ENCODE results near the gene NOTUM. TPM values are rescaled to one million over a fixed set of nuclear protein-coding genes. Genes with fewer than 3 reads are reported as not detected.

Gene NOTUM
- total and polyA plus RNA-seq, 9 of the 15 experiments (the other 6 are each of a cell fraction or from before 2014, with no cell fraction given), result 0.03 to 14.0 (median 4.1) TPM

DNA sequence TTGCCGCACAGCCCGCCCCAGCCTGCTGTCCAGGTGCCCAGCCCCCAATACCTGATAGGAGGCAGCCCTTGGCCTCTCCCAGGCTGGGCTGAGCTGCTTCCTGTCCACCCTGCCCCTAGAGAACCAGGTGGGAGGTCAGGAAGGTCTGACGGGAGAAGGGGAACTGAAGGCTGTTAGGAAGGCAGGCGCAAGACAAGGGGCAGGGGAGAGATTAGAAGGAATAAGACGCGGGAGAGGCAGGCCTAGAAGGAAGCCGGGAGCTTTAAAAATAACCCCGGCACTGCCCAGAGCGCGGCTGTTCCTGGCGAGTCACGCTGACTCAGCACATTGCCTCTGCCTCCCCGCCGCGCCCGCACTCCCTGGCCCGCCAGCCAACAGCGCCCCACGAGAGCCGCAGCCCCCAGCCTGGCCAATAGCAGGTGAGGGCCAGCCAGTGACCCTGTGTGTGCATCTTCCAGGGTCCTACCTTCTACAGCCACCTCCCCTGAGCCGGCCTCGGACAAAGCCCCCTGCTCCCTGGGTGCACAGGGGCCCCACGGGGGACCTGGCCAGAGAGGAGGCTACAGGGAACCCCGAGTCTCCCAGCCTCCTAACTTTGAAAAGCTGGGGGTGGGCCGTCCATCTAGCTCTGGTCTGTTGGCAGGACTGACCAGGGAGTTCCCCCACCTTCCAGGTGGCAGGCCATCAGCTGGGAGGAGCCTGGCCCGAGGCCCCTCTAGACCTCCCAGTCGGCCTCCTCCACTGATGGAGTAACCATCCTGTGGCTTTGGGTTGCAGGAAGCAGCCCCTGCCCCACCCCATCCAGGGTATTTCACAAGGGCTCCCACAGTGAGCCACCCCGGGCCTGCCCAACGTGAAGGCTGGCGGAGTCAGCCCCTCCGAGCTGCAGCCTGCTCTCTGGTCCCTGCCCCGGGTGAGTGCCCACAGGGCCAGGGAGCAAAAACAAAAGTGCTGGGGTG is 37.4 kb downstream of the NOTUM start (continued):
- TF ChIP-seq, protein P1, sequence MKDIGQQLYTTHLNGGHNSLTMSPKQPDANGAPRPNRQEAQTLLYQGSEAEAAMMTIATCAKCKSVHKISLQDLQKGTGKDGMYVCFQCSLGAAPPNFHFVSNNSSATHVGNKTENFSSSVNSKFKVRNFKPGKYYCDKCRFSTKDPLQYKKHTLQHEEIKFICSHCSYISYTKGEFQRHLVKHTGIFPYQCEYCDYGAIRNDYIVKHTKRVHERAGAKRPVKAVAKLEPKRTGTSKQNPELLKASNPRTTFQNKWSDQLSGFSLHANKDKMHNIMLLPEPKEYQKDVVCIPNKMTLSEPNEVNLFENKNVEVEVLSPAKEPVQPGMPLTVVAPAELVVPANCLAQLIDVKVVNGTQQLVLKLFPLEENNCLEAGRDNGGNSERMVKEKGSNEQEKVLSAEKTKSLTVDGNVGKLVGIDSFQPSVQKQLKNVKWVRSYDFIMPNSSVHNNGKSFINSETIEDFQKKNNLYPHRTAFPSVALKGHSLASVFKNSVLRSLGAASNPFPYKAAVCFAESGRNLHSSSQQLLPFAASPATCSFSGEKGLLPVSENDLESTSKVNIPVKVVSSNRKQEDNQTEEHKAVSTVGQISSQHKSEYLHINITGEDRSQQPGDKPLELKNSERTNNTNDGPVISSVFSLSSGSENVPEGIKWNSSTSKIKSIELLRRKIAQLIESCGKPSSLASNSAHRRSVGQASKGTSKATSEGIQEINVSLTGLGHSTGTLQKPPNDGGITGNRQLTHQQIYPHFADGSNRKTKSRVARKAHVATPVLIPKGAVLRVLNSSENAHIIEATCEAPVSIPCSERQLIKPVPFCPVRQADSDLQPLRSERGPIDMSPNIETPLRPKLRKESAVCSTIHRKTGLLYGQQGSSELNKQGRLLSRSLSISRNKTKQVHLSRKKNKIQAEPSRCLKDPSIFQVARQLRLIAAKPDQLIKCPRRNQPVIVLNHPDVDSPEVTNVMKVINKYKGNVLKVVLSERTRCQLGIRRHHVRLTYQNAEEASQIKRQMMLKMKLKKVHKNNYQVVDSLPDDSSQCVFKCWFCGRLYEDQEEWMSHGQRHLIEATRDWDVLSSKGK (CRISPR knock-in tag; IDR thresholded peaks at IDR 0.05), result no peak
- TF ChIP-seq MCM2 (IDR thresholded peaks at IDR 0.05; ENCODE audit: low read depth) (no peak), MEF2A (IDR thresholded peaks at IDR 0.05; ENCODE audit: control insufficient read depth, low read depth, low read length) (peak; percentile 47; the same call in 1 of the 2 replicates), SMAD2 (IDR thresholded peaks at IDR 0.05; ENCODE audit: low read depth, low read length) (no peak), SPI1 (IDR thresholded peaks at IDR 0.05; ENCODE audit: borderline replicate concordance, low read depth, low read length) (peak; percentile 88), ZBTB5 (IDR thresholded peaks at IDR 0.05) (no peak), ZNF23 (CRISPR knock-in tag; IDR thresholded peaks at IDR 0.05) (no peak), ZNF644 (tag; IDR thresholded peaks at IDR 0.05; ENCODE audit: low read depth) (no peak), ZNF398 (CRISPR knock-in tag; IDR thresholded peaks at IDR 0.05) (no peak), CBFA2T3 (IDR thresholded peaks at IDR 0.05) (peak; percentile 50)
